ENCODE data around the gene STARD6.

GRCh38 chr18:54360406-54360805 lies 2.7 kb upstream of the STARD6 start:
- no peak for TF ChIP-seq EZH2 (IDR thresholded peaks at IDR 0.05)
- no peak for TF ChIP-seq POLR2AphosphoS5 (IDR thresholded peaks at IDR 0.05; ENCODE audit: borderline replicate concordance, low read depth, low read length)
